Loucy (cell line): ENCODE results near the gene C12orf76.

ENCODE experiments used
- CTCF ChIP-seq: fragments of 200-600 bp; sonication (generic); conservative IDR thresholded peaks from 2 replicates; pipeline ENCODE4 v1.5.1; 2014; ENCODE audit warnings: mild to moderate bottlenecking, antibody characterized with exemption, low read length
- EZH2phosphoT487 ChIP-seq: fragments of 200-600 bp; IDR thresholded peaks from 2 replicates; pipeline ENCODE4 v1.6.1; 2018; ENCODE audit warnings: antibody characterized with exemption, mild to moderate bottlenecking, moderate library complexity, borderline replicate concordance

- no peak for TF ChIP-seq CTCF
- TF ChIP-seq EZH2phosphoT487 = no peak
These were observed 46.7 kb downstream of the C12orf76 start for GRCh38 chr12:110001596-110001995.
